Uterus (tissue), 2 donors: ENCODE data around the gene ZNF22.

ENCODE experiments used
- CTCF ChIP-seq, 4 experiments: fragments of 200-600 bp in 2 of 4; fragments of 450-650 bp in 2 of 4; sonication (generic) in 2 of 4; IDR thresholded peaks; one replicate each; pipeline ENCODE4 v1.5.1; 2016 to 2019; ENCODE audit warnings: antibody characterized with exemption in 4 of 4, mild to moderate bottlenecking in 2 of 4, moderate library complexity in 1 of 4
- POLR2A ChIP-seq, 2 donors: fragments of 450-650 bp; IDR thresholded peaks; one replicate each; pipeline ENCODE4 v1.6.1; 2016; ENCODE audit warnings: antibody characterized with exemption in 2 of 2, mild to moderate bottlenecking in 1 of 2, moderate library complexity in 1 of 2

GRCh38 chr10:44976352-44977198 lies 24.1 kb upstream of the ZNF22 start:
- TF ChIP-seq CTCF (IDR thresholded peaks at IDR 0.05) (no peak), POLR2A (IDR thresholded peaks at IDR 0.05) (no peak)
